Liver (tissue), 9 donors: ENCODE measurements around the gene ALDH3A1. TPM values are rescaled to one million over a fixed set of nuclear protein-coding genes. Genes with fewer than 3 reads are reported as not detected.
A peak's percentile ranks its signal among the peaks of the same experiment; 100 is the strongest.

ENCODE experiments used
- DNase-seq: peaks from one replicate; pipeline ENCODE4 v3.0.0-alpha.2; 2017; ENCODE audit warnings: low spot score
- H3K27ac ChIP-seq, 2 donors: one replicate each; pipeline ENCODE4 v1.7.0; 2013; ENCODE audit warnings: inconsistent platforms in 2 of 2, low read length in 2 of 2, control low read depth in 1 of 2, low read depth in 1 of 2, mild to moderate bottlenecking in 1 of 2
- H3K27me3 ChIP-seq, 4 donors: one replicate each; pipeline versions ENCODE4 v1.6.1 to v1.7.0; 2013; ENCODE audit warnings: low read length in 3 of 4, inconsistent platforms in 1 of 4, mild to moderate bottlenecking in 1 of 4, moderate library complexity in 1 of 4; ENCODE audit not compliant: control insufficient read depth in 4 of 4, insufficient read depth in 4 of 4
- H3K36me3 ChIP-seq, 4 donors: one replicate each; pipeline versions ENCODE4 v1.6.1 to v1.7.0; 2013; ENCODE audit warnings: low read length in 3 of 4, mild to moderate bottlenecking in 3 of 4, low read depth in 1 of 4, moderate library complexity in 1 of 4; ENCODE audit not compliant: control insufficient read depth in 4 of 4, insufficient read depth in 3 of 4
- H3K4me1 ChIP-seq, 4 donors: one replicate each; pipeline versions ENCODE4 v1.6.1 to v1.7.0; 2013; ENCODE audit warnings: low read length in 3 of 4, mild to moderate bottlenecking in 3 of 4, moderate library complexity in 1 of 4; ENCODE audit not compliant: control insufficient read depth in 4 of 4, insufficient read depth in 4 of 4
- H3K4me3 ChIP-seq, 3 donors: one replicate each; pipeline versions ENCODE4 v1.6.1 to v1.7.0; 2013; ENCODE audit warnings: low read length in 3 of 3, control low read depth in 1 of 3, low read depth in 1 of 3, mild to moderate bottlenecking in 1 of 3
- H3K9ac ChIP-seq, 2 donors: one replicate each; pipeline ENCODE4 v1.7.0; 2013; ENCODE audit warnings: low read length in 2 of 2, mild to moderate bottlenecking in 2 of 2, moderate library complexity in 2 of 2, control low read depth in 1 of 2, low read depth in 1 of 2
- H3K9me3 ChIP-seq, 4 donors: one replicate each; pipeline versions ENCODE4 v1.6.1 to v1.7.0; 2013; ENCODE audit warnings: low read length in 3 of 4; ENCODE audit not compliant: control insufficient read depth in 4 of 4
- ATF3 ChIP-seq: IDR thresholded peaks from 2 replicates; pipeline ENCODE4 v1.6.1; 2016; ENCODE audit warnings: antibody characterized with exemption
- CTCF ChIP-seq: fragments of 150-350 bp; IDR thresholded peaks from 2 replicates; pipeline ENCODE4 v1.5.1; 2017; ENCODE audit warnings: improper control_type of control experiment, low read depth, low read length; ENCODE audit not compliant: missing input control
- EGR1 ChIP-seq, 2 donors: IDR thresholded peaks; 2 replicates each; pipeline ENCODE4 v1.6.1; 2016 to 2018; ENCODE audit warnings: antibody characterized with exemption in 2 of 2, low read depth in 2 of 2
- GABPA ChIP-seq, 2 donors: IDR thresholded peaks in 1 of 2; conservative IDR thresholded peaks in 1 of 2; 2 replicates each; pipeline ENCODE4 v1.6.1; 2016; ENCODE audit warnings: antibody characterized with exemption in 2 of 2, mild to moderate bottlenecking in 1 of 2, moderate library complexity in 1 of 2
- HNF4A ChIP-seq, 2 donors: conservative IDR thresholded peaks; 2 replicates each; pipeline ENCODE4 v1.6.1; 2016; ENCODE audit warnings: antibody characterized with exemption in 2 of 2, mild to moderate bottlenecking in 2 of 2
- RAD21 ChIP-seq, 2 donors: IDR thresholded peaks; 2 replicates each; pipeline ENCODE4 v1.6.1; 2016; ENCODE audit warnings: antibody characterized with exemption in 2 of 2, mild to moderate bottlenecking in 2 of 2
- REST ChIP-seq: IDR thresholded peaks from 2 replicates; pipeline ENCODE4 v1.6.1; 2016; ENCODE audit warnings: antibody characterized with exemption, mild to moderate bottlenecking
- RXRA ChIP-seq, 2 donors: IDR thresholded peaks; 2 replicates each; pipeline ENCODE4 v1.6.1; 2017 to 2018; ENCODE audit warnings: antibody characterized with exemption in 2 of 2, mild to moderate bottlenecking in 1 of 2
- WGBS: extraction: QIAGEN DNeasy Blood & Tissue Kit; methylation state at CpG from one replicate; pipeline ENCODE4 v1.1.7; 2013; 5-methylcytosine and 5-hydroxymethylcytosine counted together
- polyA plus RNA-seq, 2 donors: library from polyadenylated mRNA; stranded (reverse) in 1 of 2; unstranded in 1 of 2; fragments of 200-250 nt in 1 of 2; fragments of >200 nt in 1 of 2; fragmentation: Nextera tagmentation in 1 of 2; extraction: Ambion mirVana in 1 of 2; gene quantifications; one replicate each; pipeline versions ENCODE4 v1.2.1 to v1.2.3, GENCODE V29; 2013 to 2015
- total RNA-seq, 2 donors: library from RNA; depleted of rRNA; stranded (reverse); fragments of >200 nt; gene quantifications; one replicate each; pipeline ENCODE4 v1.2.3, GENCODE V29; 2014
- donor health status: healthy.
- donor health status: healthy.
- donor health status: healthy.
- donor health status: healthy.
- donor health status: healthy.

Gene ALDH3A1
- total and polyA plus RNA-seq, 4 donors, result 0.09 to 3.2 (median 0.22) TPM

GRCh38 chr17:19787733-19788357 is 39.7 kb upstream of the ALDH3A1 start:
- H3K36me3 ChIP-seq, result peaks cover 0 to 13% (median 8%) of the 10 kb centered on the region in 4 donors
- no peak for DNase-seq
- TF ChIP-seq EGR1 (IDR thresholded peaks at IDR 0.05; ENCODE audit: low read depth in 2 of 2) (no peak), RXRA (IDR thresholded peaks at IDR 0.05) (peak in 1 of 2 donors; percentile 13), ATF3 (no peak), CTCF (no peak), HNF4A (conservative IDR thresholded peaks at IDR 0.05) (peak; percentile 34 to 54), REST (no peak)

GRCh38 chr17:19785854-19786253 is 37.8 kb upstream of the ALDH3A1 start:
- DNase-seq, result no peak
- peaks cover 0 to 13% (median 7%) of the 10 kb centered on the region in 4 donors for H3K36me3 ChIP-seq
- 84% methylated on average over 4 of the region's 4 CpGs for WGBS
- H3K27ac ChIP-seq, result no peak overlapping the region
- H3K9ac ChIP-seq, result no peak overlapping the region
- no peaks in the 10 kb centered on the region for H3K27me3 ChIP-seq
- TF ChIP-seq RAD21 (IDR thresholded peaks at IDR 0.05) (peak in 1 of 2 donors; percentile 20), HNF4A (conservative IDR thresholded peaks at IDR 0.05) (no peak), GABPA (IDR thresholded peaks at IDR 0.05 in 1 of 2, conservative IDR thresholded peaks at IDR 0.05 in 1 of 2) (no peak)
- peaks cover 0 to 2% (median 0%) of the 10 kb centered on the region in 4 donors for H3K4me1 ChIP-seq
- no peak overlapping the region for H3K4me3 ChIP-seq
- H3K9me3 ChIP-seq, result peaks cover 0 to 3% (median under 1%) of the 10 kb centered on the region in 4 donors

More at GRCh38 chr17:19787733-19788357, 39.7 kb upstream of the ALDH3A1 start:
- H3K27me3 ChIP-seq, result no peaks in the 10 kb centered on the region
- H3K27ac ChIP-seq, result no peak overlapping the region
- no peak overlapping the region for H3K4me3 ChIP-seq
- WGBS, result 98% methylated on average over 7 of the region's 7 CpGs
- peaks cover 0 to 3% (median under 1%) of the 10 kb centered on the region in 4 donors for H3K9me3 ChIP-seq
- H3K4me1 ChIP-seq, result no peaks in the 10 kb centered on the region
- H3K9ac ChIP-seq, result no peak overlapping the region
